NCI-H1105 (cell line): ENCODE results near the gene CPHXL2.

Experiments used
- DNase-seq: peaks from one replicate; lab custom pipeline; 2025; lab: John Stamatoyannopoulos, UW

CPHXL2 gene

DNA sequence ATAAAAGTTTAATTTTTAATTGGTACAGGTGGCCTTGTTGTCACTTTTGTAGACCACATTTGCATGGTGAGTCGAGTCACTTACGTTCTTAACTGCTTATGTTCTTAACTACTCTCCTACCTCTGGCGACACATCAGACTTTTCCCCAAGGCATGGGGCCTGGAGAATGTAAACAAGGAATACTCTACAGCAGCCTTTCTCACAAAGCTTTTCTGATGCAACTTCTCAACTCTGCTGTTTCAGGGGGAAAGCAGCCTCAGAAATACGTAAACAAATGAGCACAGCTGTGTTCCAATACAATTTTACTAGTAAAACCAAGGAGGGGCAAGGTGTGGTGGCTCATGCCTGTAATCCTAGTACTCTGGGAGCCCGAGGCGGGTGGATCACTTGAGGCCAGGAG lies 36.2 kb downstream of the CPHXL2 start:
- no peak for DNase-seq

DNA sequence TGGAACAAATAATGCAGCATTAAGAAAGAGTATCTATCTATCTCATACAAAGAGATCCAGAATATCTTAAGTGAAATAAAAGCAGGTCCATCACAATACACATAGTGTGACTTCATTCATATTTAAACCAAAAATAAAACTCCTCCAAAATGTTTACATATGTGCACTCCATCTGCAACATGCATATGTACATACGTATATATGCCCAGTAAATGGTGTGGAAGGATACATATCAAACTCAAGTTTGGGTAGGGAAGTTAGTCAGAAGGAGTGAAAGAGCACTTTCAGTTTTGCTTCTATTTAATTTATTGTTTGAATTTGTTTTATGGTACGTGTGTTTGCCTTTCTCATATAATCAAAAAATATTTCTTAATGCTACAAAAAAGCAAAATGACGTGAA lies 41.8 kb downstream of the CPHXL2 start:
- DNase-seq, result no peak

DNA sequence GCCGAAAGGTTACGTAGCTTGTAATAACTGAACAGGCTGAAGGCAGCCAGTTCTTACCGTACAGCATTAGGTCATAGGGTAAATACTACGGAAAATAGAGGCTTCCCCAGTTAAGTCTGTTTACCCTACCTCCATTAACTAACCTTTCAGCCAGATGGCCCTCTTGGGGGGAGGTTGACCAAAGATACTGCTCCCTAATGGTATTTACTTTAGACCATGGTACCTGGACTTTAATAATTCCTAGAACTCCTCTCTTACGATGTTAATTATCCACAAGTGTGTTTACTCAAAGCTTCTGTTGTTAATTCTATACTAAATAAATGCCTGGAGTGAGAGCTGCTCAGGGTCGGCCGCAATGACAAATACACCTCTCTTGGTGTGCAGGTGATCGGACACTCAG lies 44.0 kb downstream of the CPHXL2 start:
- DNase-seq, result no peak

DNA sequence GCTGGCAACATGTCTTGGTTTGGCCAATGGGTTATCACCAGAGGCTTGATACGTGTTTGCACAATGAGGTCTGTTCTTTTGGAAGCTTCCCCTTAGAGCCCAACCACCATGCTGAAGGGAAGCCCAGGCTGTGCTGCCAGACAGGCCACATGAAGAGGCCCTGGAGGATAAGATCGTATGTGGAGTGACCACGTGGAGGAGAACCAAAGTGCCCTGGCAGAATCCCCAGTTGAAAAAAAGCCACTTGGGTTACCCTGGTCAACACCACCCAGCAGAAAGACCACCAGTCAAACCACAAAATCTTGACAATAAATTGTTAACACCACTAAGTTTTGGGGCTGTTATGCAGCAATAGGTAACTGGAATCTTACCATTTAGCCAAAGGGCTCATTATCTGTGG lies 46.8 kb downstream of the CPHXL2 start:
- no peak for DNase-seq

DNA sequence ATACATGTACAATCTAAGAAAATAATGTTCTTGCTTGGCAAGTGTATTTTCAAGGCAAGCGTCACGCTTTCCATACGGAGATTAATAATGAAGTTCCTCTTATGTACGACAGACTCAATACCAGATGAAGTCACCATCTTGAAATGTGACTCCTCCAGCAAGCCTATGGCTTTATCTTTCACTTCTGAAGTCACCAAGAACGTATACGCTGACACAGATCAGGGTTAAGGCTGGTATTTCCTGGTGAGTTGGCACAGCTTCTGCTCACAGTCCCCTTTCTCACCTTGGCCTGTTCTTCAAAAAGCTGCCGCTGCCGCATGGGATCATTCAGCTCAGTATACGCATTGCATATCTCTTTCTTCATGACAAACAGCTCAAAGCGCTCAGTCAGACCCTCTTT lies 47.7 kb downstream of the CPHXL2 start:
- DNase-seq, result no peak

DNA sequence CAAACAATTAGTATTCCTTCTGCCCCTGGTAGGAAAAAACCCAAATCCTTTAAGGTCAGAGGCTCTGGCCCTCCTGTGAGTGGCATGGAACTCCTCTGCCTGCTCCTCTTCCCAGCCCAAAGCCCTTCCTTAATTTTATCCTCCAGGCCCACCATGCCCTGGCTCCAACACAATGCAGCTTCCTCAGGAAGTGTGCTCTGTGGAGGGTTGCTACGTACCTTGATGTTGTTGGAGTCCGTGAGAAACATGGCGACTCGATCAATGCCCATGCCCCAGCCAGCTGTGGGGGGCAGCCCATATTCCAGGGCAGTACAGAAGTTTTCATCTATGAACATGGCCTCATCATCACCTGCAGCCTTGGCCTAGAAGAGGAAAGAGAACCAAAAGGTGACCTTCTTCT lies 48.5 kb downstream of the CPHXL2 start:
- DNase-seq, result no peak

DNA sequence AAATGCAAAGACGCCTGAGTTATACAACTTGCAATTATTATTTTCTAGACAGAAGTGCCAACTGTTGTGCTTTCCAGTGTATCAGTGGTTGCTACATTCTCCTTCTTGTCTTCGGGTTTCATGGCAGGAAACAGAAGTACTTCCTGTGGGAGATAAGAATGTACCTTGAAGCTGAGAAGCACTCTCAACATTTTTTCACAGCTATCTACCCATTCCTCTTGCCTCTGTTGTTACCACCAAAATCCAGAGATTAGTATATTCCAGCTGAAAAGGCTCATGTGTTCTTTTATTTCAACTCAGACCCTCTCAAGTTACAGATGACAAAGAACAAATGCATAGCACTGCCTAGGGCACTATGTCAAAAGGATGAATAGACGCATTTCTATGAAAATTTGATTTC lies 49.0 kb downstream of the CPHXL2 start:
- DNase-seq, result no peak

DNA sequence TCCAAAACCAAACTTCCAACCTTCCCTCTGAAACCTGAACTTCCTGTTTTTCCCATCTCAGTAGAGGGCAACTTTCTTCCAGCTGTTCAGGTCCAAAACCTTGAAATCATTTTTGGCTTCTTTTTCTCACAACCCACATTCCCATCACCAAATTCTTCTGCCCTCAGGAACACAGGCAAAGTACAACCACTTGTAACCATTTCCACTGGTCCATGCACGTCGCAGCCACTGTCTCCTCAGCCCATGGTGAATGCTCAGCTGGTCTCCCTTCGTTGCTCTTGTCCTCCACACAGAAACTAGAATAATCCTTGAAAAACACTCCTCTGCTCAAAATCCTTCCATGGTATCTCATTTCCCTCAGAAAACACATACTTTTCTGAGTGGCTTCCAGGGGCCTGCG lies 50.0 kb downstream of the CPHXL2 start:
- no peak for DNase-seq

DNA sequence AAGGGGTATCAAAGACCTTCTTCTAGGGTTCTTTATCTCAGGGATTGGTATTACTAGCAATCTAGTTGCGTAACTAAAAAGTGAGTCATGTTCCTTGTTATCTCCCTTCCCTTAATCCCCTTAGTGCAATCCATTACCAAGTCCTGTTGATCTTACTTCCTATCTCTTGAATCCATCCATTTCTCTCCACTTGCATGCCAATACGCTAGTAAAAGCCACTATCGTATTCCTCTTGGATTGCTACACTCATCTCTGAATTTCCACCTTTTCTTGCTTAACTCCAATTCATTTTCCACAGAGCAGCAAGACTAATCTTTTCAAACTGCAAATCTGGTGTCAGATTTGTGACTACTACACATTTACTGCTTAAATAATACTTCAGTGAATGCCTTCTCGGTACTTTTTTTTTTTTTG lies 51.9 kb downstream of the CPHXL2 start:
- DNase-seq, result no peak

DNA sequence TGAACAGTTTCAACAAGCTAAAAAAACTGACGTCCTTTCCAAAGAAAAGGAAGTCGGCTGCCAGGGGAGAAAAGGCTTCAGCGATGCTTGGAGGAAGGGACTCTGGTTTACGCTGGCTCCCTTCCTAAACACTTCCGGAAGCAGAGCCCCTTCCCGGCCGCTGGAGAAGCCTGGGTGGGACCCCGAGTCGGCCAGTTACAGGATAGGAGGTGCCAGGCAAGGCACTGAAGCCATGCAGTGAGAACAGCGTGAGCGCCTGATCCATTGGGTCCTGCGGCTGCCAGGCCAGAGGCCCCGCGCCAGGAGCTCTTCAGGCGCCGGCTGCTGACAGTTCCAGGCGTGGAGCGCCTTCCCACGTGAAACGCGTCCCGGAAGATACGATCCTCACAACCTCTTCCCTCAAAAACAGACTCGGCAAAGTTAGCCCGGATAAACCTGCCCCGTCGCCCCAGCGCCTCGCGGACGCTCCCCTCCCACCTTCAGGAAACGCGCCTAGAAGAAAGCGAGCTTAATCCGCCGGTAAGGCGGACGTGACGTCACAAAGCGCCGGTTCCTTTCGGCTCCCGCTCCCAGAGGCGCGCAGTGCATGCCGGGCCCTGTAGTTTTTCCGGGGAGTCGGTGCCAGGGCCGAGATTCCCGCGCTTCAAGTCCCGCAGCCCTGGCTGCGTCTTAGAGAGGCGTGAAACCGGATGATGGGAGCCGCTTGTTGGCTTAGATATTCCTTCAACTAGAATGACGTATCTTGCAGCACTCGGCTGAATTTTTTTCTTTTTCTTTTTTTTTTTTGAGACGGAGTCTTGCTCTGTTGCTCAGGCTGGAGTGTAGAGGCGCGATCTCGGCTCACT lies 53.8 kb downstream of the CPHXL2 start, which contains the start of gene ADAT1:
Gene ADAT1 (minus strand): TSS at position 521 of the 845 bp plus-strand sequence. CDS start 2,482 bp downstream, outside the sequence.
- peak; percentile 85 for DNase-seq

DNA sequence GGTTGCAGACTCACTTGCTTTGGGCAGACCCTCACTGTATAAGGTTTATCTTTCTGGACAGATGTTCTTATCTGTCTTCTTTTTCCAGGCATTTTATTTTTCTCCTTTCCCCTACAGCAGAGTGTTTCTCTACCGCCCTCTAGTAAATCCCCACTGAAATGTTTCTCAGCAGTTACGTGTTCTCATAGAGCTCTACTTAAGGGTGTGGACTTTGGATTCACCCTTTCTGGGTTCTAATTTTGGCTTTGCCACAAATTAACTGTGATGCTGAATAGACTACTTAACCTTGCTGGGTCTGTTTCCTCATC lies 55.7 kb downstream of the CPHXL2 start:
- no peak for DNase-seq

DNA sequence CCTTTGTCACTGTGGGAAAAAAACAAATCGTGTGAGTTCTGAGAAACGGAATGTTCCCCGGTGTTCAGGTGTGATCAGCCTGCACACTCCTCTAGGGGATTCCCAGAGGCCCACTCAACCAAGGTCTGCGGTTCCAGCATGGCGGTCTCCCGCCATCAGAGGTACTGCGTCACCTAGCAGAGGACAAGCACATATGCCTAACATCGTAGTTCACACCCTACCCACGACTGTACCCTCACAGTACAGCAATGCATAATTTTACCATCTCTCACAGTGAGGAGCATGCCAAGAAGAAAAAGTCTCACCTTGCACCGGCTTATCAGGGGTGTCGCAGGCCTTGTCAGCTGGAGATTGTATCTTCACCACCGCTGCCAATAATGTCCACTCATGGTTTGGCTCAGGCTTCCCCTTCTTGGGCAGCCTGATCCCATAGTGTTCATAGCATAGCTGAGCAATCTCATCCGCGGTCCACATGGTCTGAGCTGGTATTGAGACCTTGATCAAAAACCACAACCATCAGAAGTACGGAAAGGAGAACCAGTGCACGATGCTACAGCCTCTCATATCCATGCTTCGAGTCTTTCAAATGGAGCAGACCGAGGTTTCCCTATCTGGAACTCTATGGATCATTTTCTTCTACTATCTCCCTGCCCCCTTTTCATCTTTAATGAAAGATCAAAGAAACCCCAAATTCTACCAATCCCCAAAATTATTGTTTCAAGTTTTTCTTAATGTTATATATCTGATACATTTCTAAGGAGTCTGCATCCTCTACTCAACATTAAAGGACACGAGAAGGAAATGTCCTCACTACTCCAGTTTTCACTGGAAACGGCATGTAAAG lies 56.3 kb downstream of the CPHXL2 start:
- no peak for DNase-seq

DNA sequence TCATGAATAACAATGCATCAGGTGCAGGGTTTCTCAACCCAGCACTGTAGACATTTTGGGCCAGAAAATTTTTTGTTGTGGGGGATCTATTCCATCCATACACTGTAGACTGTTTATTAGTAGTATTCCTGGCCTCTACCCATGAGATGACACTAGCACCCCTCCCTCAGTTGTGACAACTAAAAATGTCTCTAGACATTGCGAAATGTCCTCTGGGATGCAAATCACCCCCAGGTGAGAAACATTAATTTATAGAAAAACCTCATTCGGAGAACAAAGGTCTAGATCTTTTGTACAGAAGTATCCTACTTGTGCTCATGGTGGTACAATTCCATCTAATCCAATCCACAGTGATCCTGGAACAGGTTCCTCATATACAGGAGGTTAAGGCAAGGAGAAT lies 58.0 kb downstream of the CPHXL2 start:
- DNase-seq, result no peak

DNA sequence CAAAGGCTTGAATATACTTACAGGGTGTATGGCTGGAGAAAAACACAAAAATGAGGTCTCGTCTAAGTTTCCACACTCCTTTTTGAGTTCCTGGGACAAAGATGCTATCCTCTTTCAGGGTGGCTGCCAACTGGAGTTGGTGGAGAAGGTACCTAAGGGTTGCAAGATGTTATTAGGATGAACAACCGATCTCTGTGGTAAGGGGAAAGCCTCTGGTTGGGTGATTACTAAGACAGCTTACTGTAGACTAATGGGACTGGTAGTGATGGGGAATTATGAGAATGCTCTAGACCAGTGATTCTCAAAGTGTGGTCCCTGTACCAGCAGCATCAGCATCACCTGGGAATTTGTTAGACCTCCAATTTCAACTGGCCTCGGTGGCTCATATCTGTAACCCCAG lies 59.7 kb downstream of the CPHXL2 start:
- DNase-seq, result no peak

DNA sequence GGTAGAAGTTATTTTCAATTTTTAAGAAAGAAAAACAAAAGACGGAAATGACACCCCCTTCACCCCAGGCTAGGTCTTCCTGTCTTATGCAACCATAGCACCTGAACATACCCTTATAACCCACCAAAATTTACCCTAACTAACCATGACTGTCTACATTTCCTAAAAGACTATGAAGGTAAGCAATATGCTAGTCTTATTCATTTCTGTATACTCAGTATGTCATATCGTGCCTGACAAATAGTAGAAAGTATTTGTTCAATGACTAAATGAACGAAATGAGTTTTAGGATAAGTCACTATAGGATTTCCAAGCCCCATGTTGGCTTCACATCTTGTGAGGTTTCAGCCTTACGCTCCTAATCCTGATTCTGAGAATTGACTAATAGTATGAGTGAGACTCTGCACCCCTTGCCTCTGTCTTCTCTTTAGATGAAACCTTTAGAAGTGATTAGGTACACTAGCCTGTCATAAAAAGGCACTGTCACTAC lies 60.2 kb downstream of the CPHXL2 start:
- no peak for DNase-seq

DNA sequence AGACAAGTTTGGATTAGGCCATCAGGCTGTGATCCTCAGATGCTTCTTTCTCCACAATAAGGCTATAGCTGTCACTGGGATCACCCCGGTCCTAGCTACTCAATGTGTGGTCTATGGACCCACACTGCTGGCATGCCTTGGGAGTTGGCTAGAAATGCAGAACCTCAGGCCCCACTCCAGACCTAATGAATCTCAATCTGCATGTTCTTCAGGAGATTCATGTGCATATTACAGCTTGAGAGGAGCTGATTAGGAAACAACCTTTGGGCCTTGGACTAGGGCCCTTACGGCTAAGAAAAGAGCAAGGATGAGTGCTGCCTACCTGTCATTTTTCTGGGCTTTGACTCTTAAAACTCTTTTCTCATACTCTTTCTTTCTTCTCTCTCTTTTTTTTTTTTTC lies 61.2 kb downstream of the CPHXL2 start:
- no peak for DNase-seq

DNA sequence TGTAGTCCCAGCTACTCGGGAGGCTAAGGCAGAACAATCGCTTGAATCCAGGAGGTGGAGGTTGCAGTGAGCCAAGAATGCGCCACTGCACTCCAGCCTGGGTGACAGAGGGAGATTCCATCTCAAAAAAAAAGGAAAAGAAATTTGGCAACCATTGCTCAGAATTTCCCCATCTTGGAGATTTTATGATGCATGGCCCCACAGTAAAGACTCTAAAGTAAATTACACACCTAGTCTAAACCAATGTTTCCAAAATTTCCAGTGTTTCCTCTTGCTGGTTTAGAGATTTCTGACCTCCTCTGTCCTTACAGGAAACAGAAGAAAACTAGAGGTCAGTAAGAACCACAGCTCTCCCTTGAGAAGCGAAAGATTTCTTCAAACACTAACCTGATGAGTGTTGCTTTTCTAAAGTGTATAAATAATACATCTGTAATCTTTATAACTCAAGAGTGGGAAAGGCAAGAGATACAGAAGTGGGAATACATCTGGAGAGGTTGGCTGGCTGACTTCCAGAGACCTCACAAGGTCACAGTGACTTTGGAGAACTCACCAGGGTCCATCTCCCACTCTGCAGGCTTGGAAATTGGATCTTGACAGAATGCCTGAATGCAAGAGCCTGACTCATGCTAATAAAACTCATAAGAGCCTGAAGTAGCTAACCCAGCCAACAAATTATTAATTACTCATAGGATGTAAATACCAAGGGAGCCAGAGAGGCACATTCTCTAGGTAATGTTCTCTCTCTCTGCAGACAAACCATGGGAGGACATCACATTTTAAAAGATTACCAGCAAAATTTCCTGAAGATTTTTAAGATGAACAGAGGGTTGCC lies 62.5 kb downstream of the CPHXL2 start:
- no peak for DNase-seq
